Transverse colon (tissue), 4 donors: ENCODE results near the gene OBSCN. TPM values are rescaled to one million over a fixed set of nuclear protein-coding genes. Genes with fewer than 3 reads are reported as not detected.

Source experiments
- DNase-seq: peaks from one replicate; pipeline ENCODE4 v3.0.0-alpha.2; 2019
- H3K27ac ChIP-seq, 4 donors: fragments of 200-600 bp; sonication (generic); 2 replicates each; pipeline ENCODE4 v1.5.1; 2016 to 2018; ENCODE audit warnings: inconsistent platforms in 4 of 4
- H3K27me3 ChIP-seq: fragments of 200-600 bp; sonication (generic); 2 replicates; pipeline ENCODE4 v1.5.1; 2017; ENCODE audit warnings: inconsistent platforms
- H3K36me3 ChIP-seq, 4 donors: fragments of 200-600 bp; sonication (generic); 2 replicates each; pipeline ENCODE4 v1.5.1; 2017 to 2019; ENCODE audit warnings: inconsistent platforms in 4 of 4
- H3K4me1 ChIP-seq, 4 donors: fragments of 200-600 bp; sonication (generic); 2 replicates each; pipeline ENCODE4 v1.5.1; 2017 to 2020; ENCODE audit warnings: inconsistent platforms in 4 of 4
- H3K4me3 ChIP-seq, 4 donors: fragments of 200-600 bp; sonication (generic); 1 replicate in 1 of 4; 2 replicates in 3 of 4; pipeline versions ENCODE4 v1.5.1 to v1.6.1; 2017 to 2019; ENCODE audit warnings: inconsistent platforms in 4 of 4
- H3K9me3 ChIP-seq, 2 donors: fragments of 200-600 bp; sonication (generic); 2 replicates each; pipeline ENCODE4 v1.5.1; 2017 to 2019; ENCODE audit warnings: inconsistent platforms in 2 of 2
- EP300 ChIP-seq: sonication (generic); formaldehyde crosslinking; IDR thresholded peaks from one replicate; pipeline ENCODE4 v1.6.1; 2017; ENCODE audit warnings: antibody characterized with exemption, low read depth
- POLR2A ChIP-seq: fragments of 450-650 bp; IDR thresholded peaks from one replicate; pipeline ENCODE4 v1.6.1; 2016; ENCODE audit warnings: antibody characterized with exemption, mild to moderate bottlenecking, moderate library complexity
- POLR2AphosphoS5 ChIP-seq, 3 donors: sonication (generic); formaldehyde crosslinking; IDR thresholded peaks; one replicate each; pipeline ENCODE4 v1.6.1; 2016; ENCODE audit warnings: antibody characterized with exemption in 3 of 3
- WGBS, 2 donors: methylation state at CpG; one replicate each; pipeline ENCODE4 v1.1.5; 2018; ENCODE audit warnings: low coverage in 1 of 2; 5-methylcytosine and 5-hydroxymethylcytosine counted together
- in situ Hi-C, 4 donors: fragments of 200-750 bp; cut with MboI; loops; one replicate each; pipeline versions ENCODE4 v1.15.0 to v1.15.1; 2017; ENCODE audit warnings: low sequenced_read_pairs in 3 of 4, low pct_ligation_motif_present in 1 of 4, low pct_unique_long_range_greater_than_20kb in 1 of 4
- intact Hi-C: fragments of 100-400 bp; cut with DNase I; formaldehyde crosslinking; loops from one replicate; pipeline ENCODE4 v1.15.1; 2023; ENCODE audit warnings: low total_unique reads
- total RNA-seq, 4 donors: library from RNA; depleted of rRNA; stranded (reverse); fragments of >200 nt; gene quantifications; one replicate each; pipeline ENCODE4 v1.1.0, GENCODE V29; 2016
- TF ChIP-seq, protein P1 (sequence below), 5 experiments: fragments of 200-600 bp in 3 of 5; fragments of 450-650 bp in 2 of 5; sonication (generic) in 3 of 5; IDR thresholded peaks; 1 replicate in 2 of 5; 2 replicates in 3 of 5; pipeline ENCODE4 v1.5.1; 2016 to 2017; ENCODE audit warnings: antibody characterized with exemption in 5 of 5, inconsistent platforms in 3 of 5, mild to moderate bottlenecking in 2 of 5, moderate library complexity in 1 of 5

The OBSCN gene
- total RNA-seq, 4 donors from 2014 or later = 11.9 to 21.7 (median 15.8) TPM

DNA sequence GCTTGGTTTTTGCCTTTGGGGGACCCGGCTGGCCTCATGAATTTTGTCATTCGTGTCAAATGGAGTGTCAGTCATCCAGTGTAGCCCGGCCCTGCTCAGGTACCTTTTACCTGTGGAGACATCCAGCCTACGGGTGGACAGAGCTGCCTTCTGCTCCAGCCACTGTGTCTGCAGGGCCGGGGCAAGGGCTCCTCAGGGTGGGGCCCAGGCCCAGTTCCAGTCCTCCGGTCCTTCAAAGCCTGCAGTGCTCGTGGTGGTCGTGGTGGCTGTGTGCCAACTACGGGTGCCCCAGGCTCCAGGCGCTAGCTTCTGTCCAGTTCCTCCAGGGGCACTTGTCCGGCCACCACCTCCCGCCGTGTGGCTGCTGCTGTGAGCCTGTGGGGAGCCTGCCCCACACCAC, 144.0 kb downstream of the OBSCN start:
- no peak for TF ChIP-seq POLR2A
- no peak for TF ChIP-seq POLR2AphosphoS5 (IDR thresholded peaks at IDR 0.05)
- TF ChIP-seq, protein P1, sequence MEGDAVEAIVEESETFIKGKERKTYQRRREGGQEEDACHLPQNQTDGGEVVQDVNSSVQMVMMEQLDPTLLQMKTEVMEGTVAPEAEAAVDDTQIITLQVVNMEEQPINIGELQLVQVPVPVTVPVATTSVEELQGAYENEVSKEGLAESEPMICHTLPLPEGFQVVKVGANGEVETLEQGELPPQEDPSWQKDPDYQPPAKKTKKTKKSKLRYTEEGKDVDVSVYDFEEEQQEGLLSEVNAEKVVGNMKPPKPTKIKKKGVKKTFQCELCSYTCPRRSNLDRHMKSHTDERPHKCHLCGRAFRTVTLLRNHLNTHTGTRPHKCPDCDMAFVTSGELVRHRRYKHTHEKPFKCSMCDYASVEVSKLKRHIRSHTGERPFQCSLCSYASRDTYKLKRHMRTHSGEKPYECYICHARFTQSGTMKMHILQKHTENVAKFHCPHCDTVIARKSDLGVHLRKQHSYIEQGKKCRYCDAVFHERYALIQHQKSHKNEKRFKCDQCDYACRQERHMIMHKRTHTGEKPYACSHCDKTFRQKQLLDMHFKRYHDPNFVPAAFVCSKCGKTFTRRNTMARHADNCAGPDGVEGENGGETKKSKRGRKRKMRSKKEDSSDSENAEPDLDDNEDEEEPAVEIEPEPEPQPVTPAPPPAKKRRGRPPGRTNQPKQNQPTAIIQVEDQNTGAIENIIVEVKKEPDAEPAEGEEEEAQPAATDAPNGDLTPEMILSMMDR (IDR thresholded peaks at IDR 0.05) = no peak
- TF ChIP-seq EP300 = no peak
- WGBS, 2 donors = 89% methylated on average over 9 of the region's 13 CpGs; no CpG with 5 or more reads in 1 of the 2 donors
- in situ Hi-C loops = no loop called here
- DNase-seq = no peak
- intact Hi-C loops = no loop called here
- Histone ChIP-seq H3K4me3 (no peak overlapping the region), H3K27ac (no peak overlapping the region), H3K4me1 (no peaks in the 10 kb centered on the region), H3K36me3 (no peaks in the 10 kb centered on the region), H3K9me3 (no peaks in the 10 kb centered on the region), H3K27me3 (no peaks in the 10 kb centered on the region)

DNA sequence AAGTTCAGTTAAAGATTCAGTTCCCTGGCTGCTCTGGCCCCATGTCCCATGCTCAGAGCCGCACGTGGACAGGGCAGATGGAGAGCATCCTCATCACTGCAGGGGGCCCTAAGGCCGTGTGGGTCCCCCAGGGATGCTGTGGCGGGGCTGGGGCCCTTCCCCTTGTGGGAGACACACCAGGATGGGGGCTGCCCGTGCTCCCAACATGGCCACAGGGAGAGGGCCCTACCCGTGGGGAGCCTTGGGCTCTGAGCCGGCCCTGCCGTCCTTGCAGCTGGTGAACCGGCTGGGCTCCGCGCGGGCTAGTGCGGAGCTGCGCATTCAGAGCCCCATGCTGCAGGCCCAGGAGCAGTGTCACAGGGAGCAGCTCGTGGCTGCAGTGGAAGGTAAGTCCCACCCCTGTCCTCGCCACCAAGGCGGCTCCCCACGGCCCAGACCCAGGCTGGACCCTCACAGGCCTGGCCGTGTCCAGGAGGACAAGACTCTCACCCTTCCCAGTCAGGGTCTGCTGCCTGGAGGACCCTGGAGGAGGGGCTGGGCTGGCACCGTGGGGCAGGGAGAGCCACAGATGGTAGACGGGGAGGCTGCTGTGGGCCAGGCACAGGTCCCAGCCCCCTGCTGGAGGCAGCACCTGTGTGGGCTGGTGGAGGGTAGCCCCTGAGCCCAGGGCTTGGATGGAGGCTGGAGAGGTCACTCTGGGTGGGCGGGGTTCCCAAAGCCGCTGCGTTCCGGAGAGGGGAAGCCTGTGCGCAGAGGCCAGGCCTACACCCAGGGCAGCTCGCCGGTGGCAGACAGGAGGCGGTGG, 145.0 kb downstream of the OBSCN start:
- Histone ChIP-seq H3K27ac (no peak overlapping the region), H3K4me3 (no peak overlapping the region), H3K27me3 (no peaks in the 10 kb centered on the region), H3K9me3 (no peaks in the 10 kb centered on the region), H3K4me1 (no peaks in the 10 kb centered on the region), H3K36me3 (no peaks in the 10 kb centered on the region)
- no peak for TF ChIP-seq EP300
- no peak for TF ChIP-seq POLR2A
- TF ChIP-seq, protein P1 (IDR thresholded peaks at IDR 0.05) = no peak
- TF ChIP-seq POLR2AphosphoS5 (IDR thresholded peaks at IDR 0.05) = no peak
- in situ Hi-C loops (no loop called here), intact Hi-C loops (no loop called here)
- WGBS, 2 donors = 92% methylated on average over 27 of the region's 29 CpGs; no CpG with 5 or more reads in 1 of the 2 donors
- no peak for DNase-seq

DNA sequence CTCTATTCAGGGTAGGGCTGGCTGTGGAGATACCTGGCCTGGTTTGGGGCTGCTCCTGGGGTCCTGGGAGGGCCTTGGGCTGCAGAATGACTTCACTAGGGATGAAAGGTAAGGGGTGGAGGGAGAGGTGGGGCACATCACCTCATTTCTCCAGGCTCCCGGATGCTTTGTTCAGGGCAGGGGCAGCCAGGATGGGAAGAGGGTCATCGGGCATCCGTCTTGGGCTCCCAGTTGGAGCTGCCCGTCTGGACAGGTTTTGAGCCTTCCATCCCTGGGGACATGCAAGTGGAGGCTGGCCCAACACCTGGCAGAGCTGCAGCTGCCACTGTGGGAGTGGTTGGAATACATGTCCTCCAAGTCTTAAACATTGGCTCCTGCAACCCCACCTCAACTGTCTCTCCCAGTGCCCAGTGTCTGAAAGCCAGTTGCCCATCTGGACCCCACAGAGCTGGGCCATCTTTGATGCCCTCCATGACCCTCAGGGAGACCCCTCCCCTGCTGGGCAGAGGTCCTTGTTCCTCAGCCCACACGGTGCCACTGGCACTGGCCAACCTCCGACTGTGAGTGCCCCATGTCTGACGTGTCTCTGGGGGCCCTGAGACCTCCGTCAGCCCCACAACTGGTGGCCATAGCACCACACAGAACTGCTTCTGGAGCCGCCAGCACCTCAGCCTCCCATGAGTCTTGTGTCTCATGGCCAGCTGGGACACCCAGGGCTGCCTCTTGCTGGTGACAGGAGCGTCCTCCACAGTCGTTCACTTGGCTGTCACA, 145.9 kb downstream of the OBSCN start:
- intact Hi-C loops (no loop called here), in situ Hi-C loops (no loop called here)
- Histone ChIP-seq H3K4me1 (no peaks in the 10 kb centered on the region), H3K27ac (no peak overlapping the region), H3K27me3 (no peaks in the 10 kb centered on the region), H3K4me3 (no peak overlapping the region), H3K36me3 (no peaks in the 10 kb centered on the region), H3K9me3 (no peaks in the 10 kb centered on the region)
- no peak for DNase-seq
- TF ChIP-seq, protein P1 (IDR thresholded peaks at IDR 0.05) = no peak
- TF ChIP-seq POLR2AphosphoS5 (IDR thresholded peaks at IDR 0.05) (no peak), EP300 (no peak), POLR2A (no peak)
- 85% methylated on average over 11 of the region's 11 CpGs; no CpG with 5 or more reads in 1 of the 2 donors for WGBS, 2 donors
